Gastrocnemius medialis (tissue), 4 donors: ENCODE data around the gene NOTCH4.
"Not testable (repeated sequence)": the region's sequence is repeated elsewhere in the genome, so short reads cannot be mapped to it uniquely, and the experiment has no call there.

Source experiments
- POLR2A ChIP-seq, 2 donors: fragments of 450-650 bp; IDR thresholded peaks; one replicate each; pipeline ENCODE4 v1.6.1; 2017; ENCODE audit warnings: antibody characterized with exemption in 2 of 2, mild to moderate bottlenecking in 2 of 2, moderate library complexity in 2 of 2
- TF ChIP-seq, protein P1 (sequence below), 5 experiments: fragments of 450-650 bp in 3 of 5; fragments of 200-600 bp in 2 of 5; sonication (generic) in 2 of 5; IDR thresholded peaks in 4 of 5; conservative IDR thresholded peaks in 1 of 5; 1 replicate in 4 of 5; 2 replicates in 1 of 5; pipeline ENCODE4 v1.5.1; 2016 to 2019; ENCODE audit warnings: antibody characterized with exemption in 5 of 5, mild to moderate bottlenecking in 3 of 5, moderate library complexity in 3 of 5

DNA sequence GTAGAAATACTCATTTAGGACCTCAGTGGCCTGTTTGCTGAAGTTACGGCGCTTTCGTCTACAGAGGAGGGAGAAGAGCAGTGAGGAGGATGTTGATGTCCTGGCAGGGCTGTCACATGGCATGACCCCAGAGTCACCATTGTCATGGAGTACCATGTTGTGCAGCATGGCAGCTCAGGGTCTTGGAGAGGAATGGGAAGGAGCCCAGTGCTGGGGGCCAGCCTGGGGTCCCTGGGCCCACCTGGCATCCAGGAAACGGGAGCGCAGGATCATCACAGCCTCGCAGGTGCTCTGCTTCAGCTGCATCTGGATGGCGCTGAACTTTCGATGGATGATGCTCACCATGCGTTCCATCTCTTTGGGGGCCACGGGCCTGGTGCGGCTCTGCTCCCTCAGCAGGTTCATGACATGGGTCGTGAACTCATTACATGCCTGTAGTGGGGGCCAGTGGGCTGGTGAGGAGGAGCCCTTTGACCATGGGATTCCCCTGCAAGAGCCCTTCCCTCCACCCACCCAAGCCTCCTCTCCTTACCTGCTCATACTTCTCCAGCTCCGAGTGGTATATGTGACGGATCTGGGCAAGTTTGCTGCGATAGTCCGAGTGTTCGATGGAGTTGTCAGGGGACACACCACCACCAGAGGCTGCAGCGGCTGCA, 36.0 kb downstream of the NOTCH4 start:
- TF ChIP-seq, protein P1, sequence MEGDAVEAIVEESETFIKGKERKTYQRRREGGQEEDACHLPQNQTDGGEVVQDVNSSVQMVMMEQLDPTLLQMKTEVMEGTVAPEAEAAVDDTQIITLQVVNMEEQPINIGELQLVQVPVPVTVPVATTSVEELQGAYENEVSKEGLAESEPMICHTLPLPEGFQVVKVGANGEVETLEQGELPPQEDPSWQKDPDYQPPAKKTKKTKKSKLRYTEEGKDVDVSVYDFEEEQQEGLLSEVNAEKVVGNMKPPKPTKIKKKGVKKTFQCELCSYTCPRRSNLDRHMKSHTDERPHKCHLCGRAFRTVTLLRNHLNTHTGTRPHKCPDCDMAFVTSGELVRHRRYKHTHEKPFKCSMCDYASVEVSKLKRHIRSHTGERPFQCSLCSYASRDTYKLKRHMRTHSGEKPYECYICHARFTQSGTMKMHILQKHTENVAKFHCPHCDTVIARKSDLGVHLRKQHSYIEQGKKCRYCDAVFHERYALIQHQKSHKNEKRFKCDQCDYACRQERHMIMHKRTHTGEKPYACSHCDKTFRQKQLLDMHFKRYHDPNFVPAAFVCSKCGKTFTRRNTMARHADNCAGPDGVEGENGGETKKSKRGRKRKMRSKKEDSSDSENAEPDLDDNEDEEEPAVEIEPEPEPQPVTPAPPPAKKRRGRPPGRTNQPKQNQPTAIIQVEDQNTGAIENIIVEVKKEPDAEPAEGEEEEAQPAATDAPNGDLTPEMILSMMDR (IDR thresholded peaks at IDR 0.05 in 4 of 5, conservative IDR thresholded peaks at IDR 0.05 in 1 of 5) = not testable (repeated sequence)
- not testable (repeated sequence) for TF ChIP-seq POLR2A (IDR thresholded peaks at IDR 0.05)
